ENCODE measurements around the gene STX19.
"Not testable (repeated sequence)": the region's sequence is repeated elsewhere in the genome, so short reads cannot be mapped to it uniquely, and the experiment has no call there.

The STX19 gene

GRCh38 chr3:94028093-94028837 is at the start of gene STX19:
TSS of gene STX19 (minus strand) at chr3:94028597. CDS start at chr3:94015269, 13,328 bp downstream.
- no peak for DNase-seq (ENCODE audit: low read depth in 2 of 2)

- no peak for DNase-seq (ENCODE audit: low read depth in 2 of 2)
Observed at GRCh38 chr3:94076055-94076454, 47.7 kb upstream of the STX19 start.

- no peak for DNase-seq (ENCODE audit: low read depth in 2 of 2)
Observed at GRCh38 chr3:94071713-94072284, 43.4 kb upstream of the STX19 start.

- no peak for DNase-seq (ENCODE audit: low read depth in 2 of 2)
Observed at GRCh38 chr3:94070341-94070911, 42.0 kb upstream of the STX19 start.

- no peak for DNase-seq (ENCODE audit: low read depth in 2 of 2)
Observed at GRCh38 chr3:94069194-94069813, 40.9 kb upstream of the STX19 start.

- no peak for DNase-seq (ENCODE audit: low read depth in 2 of 2)
Observed at GRCh38 chr3:94066506-94067500, 38.4 kb upstream of the STX19 start.

- no peak for DNase-seq (ENCODE audit: low read depth in 2 of 2)
Observed at GRCh38 chr3:94065819-94066480, 37.6 kb upstream of the STX19 start.

GRCh38 chr3:94065122-94065521 is 36.7 kb upstream of the STX19 start:
- DNase-seq (ENCODE audit: low read depth in 2 of 2) = no peak

- no peak for DNase-seq (ENCODE audit: low read depth in 2 of 2)
Observed at GRCh38 chr3:94064243-94064860, 36.0 kb upstream of the STX19 start.

- DNase-seq (ENCODE audit: low read depth in 2 of 2) = no peak
Observed at GRCh38 chr3:94063496-94064119, 35.2 kb upstream of the STX19 start.

GRCh38 chr3:94062513-94063404 is 34.4 kb upstream of the STX19 start, which contains the start of the genes DHFR2 and NSUN3:
TSS of gene DHFR2 (minus strand) at chr3:94062916. CDS start at chr3:94061511, 1,405 bp downstream.
TSS of gene NSUN3 (plus strand) at chr3:94063061. CDS start at chr3:94063127, 66 bp downstream.
- DNase-seq (ENCODE audit: low read depth in 2 of 2) = peak; percentile 64 to 72

GRCh38 chr3:94061297-94061696 is 32.9 kb upstream of the STX19 start:
- DNase-seq (ENCODE audit: low read depth in 2 of 2) = no peak

- no peak for DNase-seq (ENCODE audit: low read depth in 2 of 2)
Observed at GRCh38 chr3:94050546-94050945, 22.1 kb upstream of the STX19 start.

GRCh38 chr3:94049267-94049666 is 20.9 kb upstream of the STX19 start:
- DNase-seq (ENCODE audit: low read depth in 2 of 2) = no peak

GRCh38 chr3:94046533-94046932 is 18.1 kb upstream of the STX19 start:
- DNase-seq (ENCODE audit: low read depth in 2 of 2) = no peak

- DNase-seq (ENCODE audit: low read depth in 2 of 2) = not testable (repeated sequence)
Observed at GRCh38 chr3:94044100-94044936, 15.9 kb upstream of the STX19 start.

- DNase-seq (ENCODE audit: low read depth in 2 of 2) = no peak
Observed at GRCh38 chr3:94043285-94043684, 14.9 kb upstream of the STX19 start.
